PC-9 (cell line): Measurements from ENCODE around the gene JARID2. TPM values are rescaled to one million over a fixed set of nuclear protein-coding genes. Genes with fewer than 3 reads are reported as not detected.

ENCODE experiments used
- BruUV-seq: library from RNA; stranded (reverse); fragments of 400-500 nt; replicated peaks from 2 replicates; lab custom pipeline; 2021; lab: Mats Ljungman, UMichigan
- CTCF ChIA-PET: fragments of 300-600 bp; sonication (Branson Sonifier 250); formaldehyde crosslinking; loops from one replicate; lab custom pipeline; 2022; ENCODE audit warnings: antibody characterized with exemption; lab: Charles Lee
- POLR2A ChIA-PET: fragments of 300-600 bp; sonication (Branson Sonifier 250); formaldehyde crosslinking; loops from one replicate; lab custom pipeline; 2022; ENCODE audit warnings: antibody characterized with exemption; ENCODE audit not compliant: unreplicated experiment; lab: Charles Lee
- DNase-seq, 2 experiments: peaks; one replicate each; pipeline versions ENCODE4 v3.0.0 to v3.0.0-alpha.2; 2015 to 2022; ENCODE audit warnings: mixed read lengths in 1 of 2
- H2AFZ ChIP-seq: fragments of 200-600 bp; sonication (generic); 2 replicates; pipeline ENCODE4 v1.8.1; 2017; ENCODE audit warnings: antibody characterized with exemption
- H3F3A ChIP-seq: fragments of 200-600 bp; sonication (generic); 2 replicates; pipeline ENCODE4 v1.8.1; 2017; ENCODE audit warnings: antibody characterized with exemption, mild to moderate bottlenecking, low read depth; ENCODE audit not compliant: insufficient read depth
- H3K27ac ChIP-seq: fragments of 200-600 bp; sonication (generic); 2 replicates; pipeline ENCODE4 v1.6.1; 2016; ENCODE audit warnings: mixed run types
- H3K27me3 ChIP-seq: fragments of 200-600 bp; sonication (generic); 2 replicates; pipeline ENCODE4 v1.6.1; 2016; ENCODE audit warnings: low read depth, mixed run types; ENCODE audit not compliant: insufficient read depth
- H3K36me3 ChIP-seq: fragments of 200-600 bp; sonication (generic); 2 replicates; pipeline ENCODE4 v1.6.1; 2016; ENCODE audit warnings: low read depth, mixed run types
- H3K4me1 ChIP-seq: fragments of 200-600 bp; sonication (generic); replicated peaks from 2 replicates; pipeline ENCODE4 v1.6.1; 2016; ENCODE audit warnings: mixed run types; ENCODE audit not compliant: insufficient read depth
- H3K4me2 ChIP-seq: fragments of 200-600 bp; sonication (generic); 2 replicates; pipeline ENCODE4 v1.6.1; 2017; ENCODE audit warnings: mixed run types
- H3K4me3 ChIP-seq: fragments of 200-600 bp; sonication (generic); 2 replicates; pipeline ENCODE4 v1.6.1; 2016; ENCODE audit warnings: mixed run types
- H3K79me2 ChIP-seq: fragments of 200-600 bp; sonication (generic); 2 replicates; pipeline ENCODE4 v1.6.1; 2017; ENCODE audit warnings: low read depth, mixed run types
- H3K9me2 ChIP-seq: fragments of 200-600 bp; sonication (generic); 2 replicates; pipeline ENCODE4 v1.8.1; 2017; ENCODE audit warnings: mild to moderate bottlenecking; ENCODE audit not compliant: insufficient read depth
- H3K9me3 ChIP-seq: fragments of 200-600 bp; sonication (generic); 2 replicates; pipeline ENCODE4 v1.8.1; 2016; ENCODE audit warnings: low read depth; ENCODE audit not compliant: insufficient read depth
- H4K20me1 ChIP-seq: fragments of 200-600 bp; sonication (generic); 2 replicates; pipeline ENCODE4 v1.8.1; 2017; ENCODE audit not compliant: insufficient read depth
- EZH2 ChIP-seq: fragments of 200-600 bp; sonication (generic); IDR thresholded peaks from 2 replicates; pipeline ENCODE4 v1.8.0; 2017; ENCODE audit warnings: antibody characterized with exemption, low read depth
- intact Hi-C: fragments of 100-400 bp; cut with micrococcal nuclease; formaldehyde crosslinking; loops from one replicate; pipeline ENCODE4 v1.10.0; 2022; ENCODE audit not compliant: unreplicated experiment
- total RNA-seq: library from RNA; stranded (reverse); gene quantifications from 2 replicates; pipeline ENCODE4 v1.2.3, GENCODE V29; 2021
- TF ChIP-seq, protein P1 (sequence below): fragments of 200-600 bp; sonication (generic); conservative IDR thresholded peaks from 2 replicates; pipeline ENCODE4 v1.6.1; 2017; ENCODE audit warnings: mixed run types, antibody characterized with exemption, mild to moderate bottlenecking, moderate library complexity

Gene JARID2
- total RNA-seq, 1 experiment from 2014 or later = 35.0 TPM

DNA sequence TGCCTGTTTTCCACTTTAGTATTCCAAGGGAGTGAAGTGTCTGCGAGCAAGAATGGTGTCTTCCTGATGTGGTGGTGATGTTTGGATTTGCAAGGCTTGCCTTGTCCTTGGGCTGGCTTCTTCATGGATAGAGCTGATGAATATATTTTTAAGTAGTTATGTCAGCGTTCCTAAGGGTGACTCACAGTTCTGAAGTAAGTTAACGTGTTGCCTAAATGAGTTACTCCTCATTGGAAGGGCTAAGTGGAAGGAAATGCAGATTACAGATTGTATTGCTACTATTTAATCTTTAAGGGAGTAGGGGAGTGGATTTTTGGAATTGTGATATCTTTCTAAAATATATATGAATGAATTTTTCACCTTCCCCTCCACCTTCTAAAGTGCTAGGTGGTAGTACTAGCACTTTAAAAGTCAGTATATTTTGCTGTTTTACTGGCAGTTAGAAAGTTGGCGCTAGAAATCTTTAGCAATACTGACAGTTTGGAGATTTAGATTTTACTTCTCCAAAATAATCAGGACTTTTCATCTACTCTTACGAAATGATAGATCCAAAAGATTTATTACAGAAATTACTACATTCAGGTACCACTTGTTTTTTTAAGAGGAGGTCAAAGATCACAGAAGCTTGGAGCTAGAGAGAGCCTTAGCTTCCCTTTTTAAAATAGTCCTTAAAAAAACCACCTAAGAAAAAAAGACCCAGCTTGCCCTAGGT lies 197.4 kb downstream of the JARID2 start:
- peaks cover 23% of the 10 kb centered on the region; the same call in 1 of the 2 replicates for H4K20me1 ChIP-seq
- peaks cover 64% of the 10 kb centered on the region for H3K4me1 ChIP-seq
- H3K9me3 ChIP-seq = no peaks in the 10 kb centered on the region
- intact Hi-C loops = loop anchor here (5.0 to 10.0 kb wide), 3 partner anchors 558 to 1171 kb away; no protein-coding TSS in a partner anchor
- no peaks in the 10 kb centered on the region for H3K9me2 ChIP-seq
- no peaks in the 10 kb centered on the region for H3K27me3 ChIP-seq
- peak in 1 of 2 experiments; percentile 70 for DNase-seq
- POLR2A ChIA-PET = interaction anchor here (0.6 kb wide), 1 partner anchor 158 kb away, joined by 6 read pairs; no protein-coding TSS in a partner anchor
- CTCF ChIA-PET = no interaction called here
- no peak overlapping the region for H2AFZ ChIP-seq
- no peak for TF ChIP-seq EZH2
- TF ChIP-seq, protein P1, sequence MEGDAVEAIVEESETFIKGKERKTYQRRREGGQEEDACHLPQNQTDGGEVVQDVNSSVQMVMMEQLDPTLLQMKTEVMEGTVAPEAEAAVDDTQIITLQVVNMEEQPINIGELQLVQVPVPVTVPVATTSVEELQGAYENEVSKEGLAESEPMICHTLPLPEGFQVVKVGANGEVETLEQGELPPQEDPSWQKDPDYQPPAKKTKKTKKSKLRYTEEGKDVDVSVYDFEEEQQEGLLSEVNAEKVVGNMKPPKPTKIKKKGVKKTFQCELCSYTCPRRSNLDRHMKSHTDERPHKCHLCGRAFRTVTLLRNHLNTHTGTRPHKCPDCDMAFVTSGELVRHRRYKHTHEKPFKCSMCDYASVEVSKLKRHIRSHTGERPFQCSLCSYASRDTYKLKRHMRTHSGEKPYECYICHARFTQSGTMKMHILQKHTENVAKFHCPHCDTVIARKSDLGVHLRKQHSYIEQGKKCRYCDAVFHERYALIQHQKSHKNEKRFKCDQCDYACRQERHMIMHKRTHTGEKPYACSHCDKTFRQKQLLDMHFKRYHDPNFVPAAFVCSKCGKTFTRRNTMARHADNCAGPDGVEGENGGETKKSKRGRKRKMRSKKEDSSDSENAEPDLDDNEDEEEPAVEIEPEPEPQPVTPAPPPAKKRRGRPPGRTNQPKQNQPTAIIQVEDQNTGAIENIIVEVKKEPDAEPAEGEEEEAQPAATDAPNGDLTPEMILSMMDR = no peak
- H3K4me3 ChIP-seq = no peak overlapping the region
- H3K79me2 ChIP-seq = peaks cover 81% of the 10 kb centered on the region
- H3K27ac ChIP-seq = peak overlapping the region; percentile 36
- peak overlapping the region; percentile 35; the same call in 1 of the 2 replicates for H3K4me2 ChIP-seq
- no peaks in the 10 kb centered on the region for H3K36me3 ChIP-seq
- BruUV-seq = no TSS peak
- H3F3A ChIP-seq = peaks cover 19% of the 10 kb centered on the region

DNA sequence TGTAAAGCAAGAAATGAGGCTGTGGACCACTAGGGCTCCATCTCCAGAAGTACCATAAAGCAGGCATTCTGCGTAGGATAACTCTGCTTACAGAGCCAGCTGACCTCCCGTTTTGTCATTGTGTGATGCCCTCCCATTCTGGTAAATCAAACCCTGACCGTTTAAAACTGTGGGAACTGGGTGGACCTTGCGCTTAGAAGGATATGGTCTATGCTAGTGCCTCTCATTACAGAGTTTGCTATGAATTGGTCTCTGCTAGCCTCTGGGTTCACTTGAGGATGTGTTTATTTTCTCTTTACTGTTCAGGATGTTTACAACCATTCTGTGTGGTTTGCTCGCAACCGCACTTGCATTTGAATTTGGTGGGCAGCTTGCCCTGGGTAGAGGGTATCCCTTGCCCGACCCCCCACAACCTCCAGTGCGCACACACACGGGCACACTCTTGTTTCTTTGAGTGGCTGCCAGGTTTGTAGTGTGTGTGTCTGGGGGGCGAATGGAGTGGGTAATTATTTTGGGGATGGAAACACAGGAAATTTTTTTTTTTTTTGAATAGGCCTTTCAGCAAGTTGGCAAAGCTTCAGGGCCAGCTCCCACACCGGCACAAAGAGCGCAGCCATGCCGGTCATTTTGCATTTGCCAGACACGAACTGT lies 198.3 kb downstream of the JARID2 start:
- ChIA-PET POLR2A (no interaction called here), CTCF (interaction anchor here (0.6 kb wide), 1 partner anchor 208 kb away, joined by 5 read pairs; no protein-coding TSS in a partner anchor)
- Histone ChIP-seq H3K9me3 (no peaks in the 10 kb centered on the region), H2AFZ (no peak overlapping the region), H3K9me2 (no peaks in the 10 kb centered on the region), H3K27me3 (no peaks in the 10 kb centered on the region), H3K79me2 (peaks cover 84% of the 10 kb centered on the region), H3K36me3 (no peaks in the 10 kb centered on the region), H3K27ac (no peak overlapping the region), H3F3A (peaks cover 19% of the 10 kb centered on the region), H3K4me3 (no peak overlapping the region), H4K20me1 (peaks cover 23% of the 10 kb centered on the region; the same call in 1 of the 2 replicates), H3K4me1 (peaks cover 70% of the 10 kb centered on the region), H3K4me2 (no peak overlapping the region)
- intact Hi-C loops = loop anchor here (5.0 to 10.0 kb wide), 3 partner anchors 559 to 1172 kb away; no protein-coding TSS in a partner anchor
- BruUV-seq = no TSS peak
- no peak for DNase-seq
- TF ChIP-seq, protein P1 = no peak
- TF ChIP-seq EZH2 = no peak

- no peak for TF ChIP-seq EZH2
- Histone ChIP-seq H3F3A (peaks cover 19% of the 10 kb centered on the region), H3K9me3 (no peaks in the 10 kb centered on the region), H3K4me3 (no peak overlapping the region), H3K4me1 (peaks cover 67% of the 10 kb centered on the region), H3K36me3 (no peaks in the 10 kb centered on the region), H3K27me3 (no peaks in the 10 kb centered on the region), H4K20me1 (peaks cover 23% of the 10 kb centered on the region; the same call in 1 of the 2 replicates), H3K79me2 (peaks cover 86% of the 10 kb centered on the region), H3K4me2 (no peak overlapping the region), H2AFZ (no peak overlapping the region), H3K9me2 (no peaks in the 10 kb centered on the region), H3K27ac (no peak overlapping the region)
- ChIA-PET POLR2A (no interaction called here), CTCF (interaction anchor here (0.6 kb wide), 2 partner anchors 209 to 1174 kb away, joined by 4 to 5 read pairs; no protein-coding TSS in a partner anchor)
- no TSS peak for BruUV-seq
- intact Hi-C loops = loop anchor here (5.0 to 10.0 kb wide), 3 partner anchors 560 to 1173 kb away; no protein-coding TSS in a partner anchor
- no peak for DNase-seq
Measured at GRCh38 chr6:15444881-15445280, 199.0 kb downstream of the JARID2 start.
